ENCODE measurements around the gene HEXD.

GRCh38 chr17:82458179-82458884, 40.2 kb downstream of the HEXD start, which contains the start of gene NARF:
- TF ChIP-seq, protein P1, sequence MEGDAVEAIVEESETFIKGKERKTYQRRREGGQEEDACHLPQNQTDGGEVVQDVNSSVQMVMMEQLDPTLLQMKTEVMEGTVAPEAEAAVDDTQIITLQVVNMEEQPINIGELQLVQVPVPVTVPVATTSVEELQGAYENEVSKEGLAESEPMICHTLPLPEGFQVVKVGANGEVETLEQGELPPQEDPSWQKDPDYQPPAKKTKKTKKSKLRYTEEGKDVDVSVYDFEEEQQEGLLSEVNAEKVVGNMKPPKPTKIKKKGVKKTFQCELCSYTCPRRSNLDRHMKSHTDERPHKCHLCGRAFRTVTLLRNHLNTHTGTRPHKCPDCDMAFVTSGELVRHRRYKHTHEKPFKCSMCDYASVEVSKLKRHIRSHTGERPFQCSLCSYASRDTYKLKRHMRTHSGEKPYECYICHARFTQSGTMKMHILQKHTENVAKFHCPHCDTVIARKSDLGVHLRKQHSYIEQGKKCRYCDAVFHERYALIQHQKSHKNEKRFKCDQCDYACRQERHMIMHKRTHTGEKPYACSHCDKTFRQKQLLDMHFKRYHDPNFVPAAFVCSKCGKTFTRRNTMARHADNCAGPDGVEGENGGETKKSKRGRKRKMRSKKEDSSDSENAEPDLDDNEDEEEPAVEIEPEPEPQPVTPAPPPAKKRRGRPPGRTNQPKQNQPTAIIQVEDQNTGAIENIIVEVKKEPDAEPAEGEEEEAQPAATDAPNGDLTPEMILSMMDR (tag by site-specific recombination; IDR thresholded peaks at IDR 0.05): no peak
- TF ChIP-seq, protein P2, sequence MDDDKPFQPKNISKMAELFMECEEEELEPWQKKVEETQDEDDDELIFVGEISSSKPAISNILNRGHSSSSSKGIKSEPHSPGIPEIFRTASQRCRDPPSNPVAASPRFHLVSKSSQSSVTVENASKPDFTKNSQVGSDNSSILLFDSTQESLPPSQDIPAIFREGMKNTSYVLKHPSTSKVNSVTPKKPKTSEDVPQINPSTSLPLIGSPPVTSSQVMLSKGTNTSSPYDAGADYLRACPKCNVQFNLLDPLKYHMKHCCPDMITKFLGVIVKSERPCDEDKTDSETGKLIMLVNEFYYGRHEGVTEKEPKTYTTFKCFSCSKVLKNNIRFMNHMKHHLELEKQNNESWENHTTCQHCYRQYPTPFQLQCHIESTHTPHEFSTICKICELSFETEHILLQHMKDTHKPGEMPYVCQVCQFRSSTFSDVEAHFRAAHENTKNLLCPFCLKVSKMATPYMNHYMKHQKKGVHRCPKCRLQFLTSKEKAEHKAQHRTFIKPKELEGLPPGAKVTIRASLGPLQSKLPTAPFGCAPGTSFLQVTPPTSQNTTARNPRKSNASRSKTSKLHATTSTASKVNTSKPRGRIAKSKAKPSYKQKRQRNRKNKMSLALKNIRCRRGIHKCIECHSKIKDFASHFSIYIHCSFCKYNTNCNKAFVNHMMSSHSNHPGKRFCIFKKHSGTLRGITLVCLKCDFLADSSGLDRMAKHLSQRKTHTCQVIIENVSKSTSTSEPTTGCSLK (tag by site-specific recombination; IDR thresholded peaks at IDR 0.05): no peak
- TF ChIP-seq ZBTB7A (tag by site-specific recombination; IDR thresholded peaks at IDR 0.05; ENCODE audit: low read depth) (peak; percentile 65; the same call in 1 of the 2 replicates), ZNF155 (tag by site-specific recombination; IDR thresholded peaks at IDR 0.05) (no peak), ZNF121 (tag by site-specific recombination; IDR thresholded peaks at IDR 0.05) (no peak), ZNF354C (tag by site-specific recombination; IDR thresholded peaks at IDR 0.05; ENCODE audit: borderline replicate concordance, low read depth) (no peak), BCL11A (tag by site-specific recombination; IDR thresholded peaks at IDR 0.05; ENCODE audit: low read depth) (no peak), ZNF223 (tag by site-specific recombination; IDR thresholded peaks at IDR 0.05) (no peak), ZNF416 (tag by site-specific recombination; IDR thresholded peaks at IDR 0.05) (no peak)
- TF ChIP-seq, protein P3, sequence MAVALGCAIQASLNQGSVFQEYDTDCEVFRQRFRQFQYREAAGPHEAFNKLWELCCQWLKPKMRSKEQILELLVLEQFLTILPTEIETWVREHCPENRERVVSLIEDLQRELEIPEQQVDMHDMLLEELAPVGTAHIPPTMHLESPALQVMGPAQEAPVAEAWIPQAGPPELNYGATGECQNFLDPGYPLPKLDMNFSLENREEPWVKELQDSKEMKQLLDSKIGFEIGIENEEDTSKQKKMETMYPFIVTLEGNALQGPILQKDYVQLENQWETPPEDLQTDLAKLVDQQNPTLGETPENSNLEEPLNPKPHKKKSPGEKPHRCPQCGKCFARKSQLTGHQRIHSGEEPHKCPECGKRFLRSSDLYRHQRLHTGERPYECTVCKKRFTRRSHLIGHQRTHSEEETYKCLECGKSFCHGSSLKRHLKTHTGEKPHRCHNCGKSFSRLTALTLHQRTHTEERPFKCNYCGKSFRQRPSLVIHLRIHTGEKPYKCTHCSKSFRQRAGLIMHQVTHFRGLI (tag by site-specific recombination; IDR thresholded peaks at IDR 0.05): no peak
